ENCODE measurements around the gene PFN1. TPM values are rescaled to one million over a fixed set of nuclear protein-coding genes. Genes with fewer than 3 reads are reported as not detected.

The PFN1 gene
- total RNA-seq, 1 donor from 2014 or later, result 811 TPM

DNA sequence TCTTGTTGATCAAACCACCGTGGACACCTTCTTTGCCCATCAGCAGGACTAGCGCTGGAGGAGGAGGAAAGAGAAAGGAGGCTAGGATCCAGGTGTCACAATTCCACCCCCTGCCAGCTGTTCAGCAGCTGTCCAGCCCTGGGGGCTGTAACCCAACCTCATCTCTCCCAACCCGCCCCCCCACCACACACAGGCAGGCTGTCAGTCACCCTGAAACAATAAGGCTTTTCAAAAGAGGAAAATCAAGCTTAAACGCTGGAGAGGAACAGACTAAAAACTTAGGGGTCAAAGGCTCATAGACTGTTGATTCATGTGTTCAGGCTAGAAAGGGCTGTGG, 2.4 kb downstream of the PFN1 start:
- no peaks in the 10 kb centered on the region for H3K27me3 ChIP-seq
- peaks cover 0 to 35% of the 10 kb centered on the region in 2 donors for H3K36me3 ChIP-seq
- intact Hi-C loops (cut with DNase I), result loop anchor here (5.0 kb wide), 1 partner anchor 51 kb away; the partner anchor contains the start of genes INCA1 and KIF1C
- peak overlapping the region; percentile 91 to 99 for H3K4me3 ChIP-seq
- H3K9me3 ChIP-seq, result no peaks in the 10 kb centered on the region
- peak overlapping the region; percentile 95 for H3K27ac ChIP-seq
- TF ChIP-seq POLR2AphosphoS5 (IDR thresholded peaks at IDR 0.05; ENCODE audit: insufficient read depth in 1 of 2, low read depth in 1 of 2) (no peak), CTCF (IDR thresholded peaks at IDR 0.05) (no peak), POLR2A (IDR thresholded peaks at IDR 0.05) (no peak)
- peaks cover 54% of the 10 kb centered on the region for H3K4me1 ChIP-seq
- no peak for DNase-seq (ENCODE audit: extremely low spot score in 2 of 2)

- no peak for TF ChIP-seq POLR2A (IDR thresholded peaks at IDR 0.05)
- TF ChIP-seq POLR2AphosphoS5 (IDR thresholded peaks at IDR 0.05; ENCODE audit: insufficient read depth in 1 of 2, low read depth in 1 of 2), result peak; percentile 51 to 73
- Histone ChIP-seq H3K27me3 (no peaks in the 10 kb centered on the region), H3K36me3 (peaks cover 0 to 35% of the 10 kb centered on the region in 2 donors), H3K9me3 (no peaks in the 10 kb centered on the region), H3K27ac (peak overlapping the region; percentile 95), H3K4me3 (peak overlapping the region; percentile 27 to 91), H3K4me1 (peaks cover 53% of the 10 kb centered on the region)
- DNase-seq (ENCODE audit: extremely low spot score in 2 of 2), result no peak
- intact Hi-C loops (cut with DNase I), result loop anchor here (5.0 kb wide), 1 partner anchor 52 kb away; the partner anchor contains the start of genes INCA1 and KIF1C
These were observed 3.0 kb downstream of the PFN1 start for GRCh38 chr17:4945176-4945943.

- Histone ChIP-seq H3K9me3 (no peaks in the 10 kb centered on the region), H3K4me3 (peak overlapping the region in 1 of 2 donors; percentile 16), H3K27me3 (no peaks in the 10 kb centered on the region), H3K27ac (peak overlapping the region; percentile 95), H3K4me1 (peaks cover 49% of the 10 kb centered on the region), H3K36me3 (peaks cover 0 to 35% of the 10 kb centered on the region in 2 donors)
- intact Hi-C loops (cut with DNase I), result loop anchor here (5.0 kb wide), 1 partner anchor 53 kb away; the partner anchor contains the start of genes INCA1 and KIF1C
- no peak for DNase-seq (ENCODE audit: extremely low spot score in 2 of 2)
- TF ChIP-seq POLR2A (IDR thresholded peaks at IDR 0.05), result no peak
- TF ChIP-seq CTCF (IDR thresholded peaks at IDR 0.05), result no peak
- TF ChIP-seq POLR2AphosphoS5 (IDR thresholded peaks at IDR 0.05; ENCODE audit: insufficient read depth in 1 of 2, low read depth in 1 of 2), result no peak
These were observed 3.7 kb downstream of the PFN1 start for GRCh38 chr17:4944554-4945175.

DNA sequence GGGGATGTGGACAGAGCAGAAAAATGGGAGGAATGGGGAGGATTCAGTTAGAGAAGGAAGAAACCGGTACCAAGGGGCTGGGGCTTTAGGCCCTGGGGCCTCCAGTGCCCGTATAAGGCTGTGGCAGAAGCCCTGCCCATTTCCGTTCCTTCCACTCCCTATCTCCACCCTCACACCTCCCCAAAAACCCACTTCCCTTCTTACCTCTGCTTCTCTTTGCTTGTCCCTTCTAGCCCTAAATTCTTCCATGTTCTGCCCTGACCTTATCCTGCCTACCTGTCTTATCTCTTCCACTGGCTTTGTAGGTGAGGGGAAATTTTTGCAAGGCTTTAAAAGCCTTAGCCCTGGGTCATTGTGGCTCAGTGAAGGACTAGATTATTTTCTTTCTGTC, 4.2 kb downstream of the PFN1 start:
- Histone ChIP-seq H3K36me3 (peaks cover 0 to 35% of the 10 kb centered on the region in 2 donors), H3K27ac (peak overlapping the region; percentile 95), H3K27me3 (no peaks in the 10 kb centered on the region), H3K4me1 (peaks cover 52% of the 10 kb centered on the region), H3K9me3 (no peaks in the 10 kb centered on the region), H3K4me3 (no peak overlapping the region)
- intact Hi-C loops (cut with DNase I), result no loop called here
- DNase-seq (ENCODE audit: extremely low spot score in 2 of 2), result no peak
- no peak for TF ChIP-seq POLR2A (IDR thresholded peaks at IDR 0.05)
- no peak for TF ChIP-seq POLR2AphosphoS5 (IDR thresholded peaks at IDR 0.05; ENCODE audit: insufficient read depth in 1 of 2, low read depth in 1 of 2)
- no peak for TF ChIP-seq CTCF (IDR thresholded peaks at IDR 0.05)

- no peak overlapping the region for H3K27ac ChIP-seq
- no peaks in the 10 kb centered on the region for H3K27me3 ChIP-seq
- peaks cover 0 to 39% of the 10 kb centered on the region in 2 donors for H3K36me3 ChIP-seq
- peaks cover 65% of the 10 kb centered on the region for H3K4me1 ChIP-seq
- no peak for DNase-seq (ENCODE audit: extremely low spot score in 2 of 2)
- TF ChIP-seq POLR2AphosphoS5 (IDR thresholded peaks at IDR 0.05; ENCODE audit: insufficient read depth in 1 of 2, low read depth in 1 of 2) (no peak), CTCF (IDR thresholded peaks at IDR 0.05) (no peak), POLR2A (IDR thresholded peaks at IDR 0.05) (no peak)
- intact Hi-C loops (cut with DNase I), result no loop called here
- no peak overlapping the region for H3K4me3 ChIP-seq
- H3K9me3 ChIP-seq, result no peaks in the 10 kb centered on the region
These were observed 5.4 kb downstream of the PFN1 start for GRCh38 chr17:4942760-4943508.
